DMS 273 treated with DMSO at 0.1 percent for 48 hours (cell line): ENCODE data around the gene MCCD1.

Source experiments
- DNase-seq: peaks from one replicate; lab custom pipeline; 2025; lab: John Stamatoyannopoulos, UW

Gene MCCD1

GRCh38 chr6:31543639-31544038, 14.9 kb downstream of the MCCD1 start:
- DNase-seq = no peak

GRCh38 chr6:31544676-31545075, 15.9 kb downstream of the MCCD1 start:
- DNase-seq = no peak

GRCh38 chr6:31545291-31545690, 16.5 kb downstream of the MCCD1 start:
- DNase-seq = no peak

- peak; percentile 81 for DNase-seq
These were observed 17.7 kb downstream of the MCCD1 start, which contains the start of gene ATP6V1G2 for GRCh38 chr6:31546339-31546957. TSS of gene ATP6V1G2 (minus strand) at chr6:31546608. CDS start at chr6:31546559, 49 bp downstream.

- DNase-seq = peak; percentile 96
These were observed 18.4 kb downstream of the MCCD1 start, which contains the start of gene NFKBIL1 for GRCh38 chr6:31546958-31547726. TSS of gene NFKBIL1 (plus strand) at chr6:31547608. CDS start at chr6:31547695, 87 bp downstream.

GRCh38 chr6:31547727-31548543, 19.2 kb downstream of the MCCD1 start:
- no peak for DNase-seq

- no peak for DNase-seq
These were observed 19.7 kb downstream of the MCCD1 start for GRCh38 chr6:31548544-31548873.

- DNase-seq = peak; percentile 11
These were observed 22.6 kb downstream of the MCCD1 start for GRCh38 chr6:31551371-31551770.

- no peak for DNase-seq
These were observed 27.5 kb downstream of the MCCD1 start for GRCh38 chr6:31556307-31556706.

GRCh38 chr6:31557443-31558317, 28.9 kb downstream of the MCCD1 start:
- DNase-seq = no peak

GRCh38 chr6:31558318-31558625, 29.5 kb downstream of the MCCD1 start:
- DNase-seq = no peak

GRCh38 chr6:31558631-31559500, 30.1 kb downstream of the MCCD1 start:
- no peak for DNase-seq

GRCh38 chr6:31559606-31559957, 30.8 kb downstream of the MCCD1 start:
- no peak for DNase-seq

GRCh38 chr6:31559958-31560696, 31.4 kb downstream of the MCCD1 start:
- DNase-seq = no peak

- no peak for DNase-seq
These were observed 31.9 kb downstream of the MCCD1 start for GRCh38 chr6:31560697-31561058.

- DNase-seq = no peak
These were observed 39.0 kb downstream of the MCCD1 start for GRCh38 chr6:31567531-31568370.

GRCh38 chr6:31568537-31568961, 39.8 kb downstream of the MCCD1 start:
- DNase-seq = no peak

- no peak for DNase-seq
These were observed 41.2 kb downstream of the MCCD1 start for GRCh38 chr6:31569861-31570536.
